Activated CD4-positive, alpha-beta memory T cell treated with anti-CD3 and anti-CD28 coated beads for 36 hours (primary cell): ENCODE results near the gene LYRM9. TPM values are rescaled to one million over a fixed set of nuclear protein-coding genes. Genes with fewer than 3 reads are reported as not detected.

Experiments used
- CTCF ChIA-PET: fragments of 350-600 bp; sonication (Branson Sonifier 250); formaldehyde crosslinking; loops from one replicate; lab custom pipeline; 2021; ENCODE audit warnings: antibody characterized with exemption, inconsistent platforms; lab: Charles Lee
- POLR2A ChIA-PET: fragments of 350-600 bp; sonication (Branson Sonifier 250); formaldehyde crosslinking; loops from one replicate; lab custom pipeline; 2021; ENCODE audit warnings: antibody characterized with exemption; lab: Charles Lee
- DNase-seq: peaks from one replicate; pipeline ENCODE4 v3.0.0-alpha.2; 2020
- H3K27ac Mint-ChIP-seq: one replicate; pipeline ENCODE4 v1.8.0; 2021; ENCODE audit warnings: mixed read lengths
- H3K27me3 Mint-ChIP-seq: one replicate; pipeline ENCODE4 v1.8.0; 2021; ENCODE audit warnings: mixed read lengths
- H3K36me3 Mint-ChIP-seq: one replicate; pipeline ENCODE4 v1.8.0; 2021; ENCODE audit warnings: mixed read lengths
- H3K4me1 Mint-ChIP-seq: one replicate; pipeline ENCODE4 v1.8.0; 2021; ENCODE audit warnings: low read depth, mixed read lengths
- H3K4me3 Mint-ChIP-seq: one replicate; pipeline ENCODE4 v1.8.0; 2021; ENCODE audit warnings: mild to moderate bottlenecking, mixed read lengths
- H3K9me3 Mint-ChIP-seq: one replicate; pipeline ENCODE4 v1.8.0; 2021; ENCODE audit warnings: mixed read lengths
- intact Hi-C: fragments of 100-400 bp; cut with micrococcal nuclease; formaldehyde crosslinking; loops from one replicate; pipeline ENCODE4 v1.15.1; 2023
- total RNA-seq, 2 experiments: library from RNA; stranded (reverse); gene quantifications; one replicate each; pipeline ENCODE4 v1.2.3, GENCODE V29; 2021

The LYRM9 gene
- total RNA-seq, 2 experiments from 2014 or later, result 5.7 to 6.8 TPM

- Mint-ChIP-seq H3K27me3 (peaks cover 19% of the 10 kb centered on the region), H3K4me3 (no peak overlapping the region), H3K27ac (no peak overlapping the region), H3K9me3 (no peaks in the 10 kb centered on the region), H3K4me1 (no peaks in the 10 kb centered on the region), H3K36me3 (no peaks in the 10 kb centered on the region)
- intact Hi-C loops, result no loop called here
- DNase-seq, result no peak
- ChIA-PET CTCF (no interaction called here), POLR2A (no interaction called here)
Observed at GRCh38 chr17:27904534-27905446, 11.6 kb upstream of the LYRM9 start.

DNA sequence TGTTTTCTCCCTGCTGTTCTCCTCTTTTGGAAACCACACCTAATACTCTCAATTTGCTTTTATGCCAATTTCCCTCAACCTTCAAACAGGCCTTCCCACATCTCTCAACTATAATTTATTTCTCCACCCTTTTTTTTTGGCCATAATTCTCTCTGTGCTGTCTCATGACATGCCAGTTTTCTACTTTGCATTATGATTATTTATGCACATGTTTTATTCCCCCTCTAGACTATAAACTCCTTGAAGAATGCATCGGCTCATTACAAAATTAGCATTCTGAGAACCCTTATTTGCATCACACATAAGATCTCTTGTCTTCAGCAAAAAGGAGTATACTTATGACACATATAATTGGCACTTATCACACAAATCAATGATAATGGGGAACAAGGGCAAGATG is 10.9 kb upstream of the LYRM9 start:
- intact Hi-C loops, result no loop called here
- H3K4me3 Mint-ChIP-seq, result no peak overlapping the region
- H3K27me3 Mint-ChIP-seq, result peaks cover 20% of the 10 kb centered on the region
- no peaks in the 10 kb centered on the region for H3K4me1 Mint-ChIP-seq
- DNase-seq, result no peak
- H3K27ac Mint-ChIP-seq, result no peak overlapping the region
- ChIA-PET POLR2A (no interaction called here), CTCF (no interaction called here)
- no peaks in the 10 kb centered on the region for H3K9me3 Mint-ChIP-seq
- H3K36me3 Mint-ChIP-seq, result no peaks in the 10 kb centered on the region

DNA sequence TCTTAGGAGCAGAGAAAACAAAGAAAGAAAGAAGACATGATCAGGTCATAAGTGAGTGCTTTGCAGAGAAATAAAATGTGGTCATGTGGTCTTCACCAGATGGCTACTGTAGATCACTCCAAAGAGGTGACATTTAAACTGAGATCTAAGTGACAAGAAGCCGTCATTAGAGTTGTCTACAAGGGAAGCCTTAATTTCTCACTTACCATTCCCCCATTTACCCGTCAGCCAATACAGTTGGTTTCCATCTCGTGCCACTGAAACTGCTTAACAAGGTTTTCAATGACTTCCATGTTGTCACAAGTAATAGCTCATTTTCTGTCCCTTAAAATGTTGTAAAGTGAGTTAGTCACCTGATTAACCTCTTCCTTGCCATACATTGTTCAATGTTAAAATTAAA is 6.4 kb upstream of the LYRM9 start:
- POLR2A ChIA-PET, result no interaction called here

GRCh38 chr17:27898096-27898495 is 4.9 kb upstream of the LYRM9 start:
- Mint-ChIP-seq H3K27me3 (peaks cover 21% of the 10 kb centered on the region), H3K4me3 (no peak overlapping the region), H3K27ac (no peak overlapping the region), H3K36me3 (no peaks in the 10 kb centered on the region), H3K9me3 (no peaks in the 10 kb centered on the region), H3K4me1 (peaks cover 7% of the 10 kb centered on the region)
- CTCF ChIA-PET, result interaction anchor here (1.3 kb wide), 1 partner anchor 18 kb away, joined by 3 read pairs; no protein-coding TSS in a partner anchor
- POLR2A ChIA-PET, result no interaction called here
- intact Hi-C loops, result no loop called here
- no peak for DNase-seq

More for the DNA sequence above, 6.4 kb upstream of the LYRM9 start:
- DNase-seq, result no peak
- CTCF ChIA-PET, result interaction anchor here (0.8 to 1.3 kb wide), 2 partner anchors 20 to 94 kb away, joined by 3 to 4 read pairs; no protein-coding TSS in a partner anchor
- Mint-ChIP-seq H3K4me3 (no peak overlapping the region), H3K36me3 (no peaks in the 10 kb centered on the region), H3K9me3 (no peaks in the 10 kb centered on the region), H3K27ac (no peak overlapping the region), H3K27me3 (peaks cover 20% of the 10 kb centered on the region), H3K4me1 (no peaks in the 10 kb centered on the region)
- intact Hi-C loops, result no loop called here

- CTCF ChIA-PET, result interaction anchor here (0.6 kb wide), 1 partner anchor 13 kb away, joined by 3 read pairs; no protein-coding TSS in a partner anchor
- peaks cover 12% of the 10 kb centered on the region for H3K4me1 Mint-ChIP-seq
- no peaks in the 10 kb centered on the region for H3K9me3 Mint-ChIP-seq
- intact Hi-C loops, result no loop called here
- H3K27me3 Mint-ChIP-seq, result peaks cover 17% of the 10 kb centered on the region
- no peaks in the 10 kb centered on the region for H3K36me3 Mint-ChIP-seq
- POLR2A ChIA-PET, result no interaction called here
- H3K27ac Mint-ChIP-seq, result no peak overlapping the region
- H3K4me3 Mint-ChIP-seq, result no peak overlapping the region
- no peak for DNase-seq
Observed at GRCh38 chr17:27896701-27897100, 3.5 kb upstream of the LYRM9 start.

DNA sequence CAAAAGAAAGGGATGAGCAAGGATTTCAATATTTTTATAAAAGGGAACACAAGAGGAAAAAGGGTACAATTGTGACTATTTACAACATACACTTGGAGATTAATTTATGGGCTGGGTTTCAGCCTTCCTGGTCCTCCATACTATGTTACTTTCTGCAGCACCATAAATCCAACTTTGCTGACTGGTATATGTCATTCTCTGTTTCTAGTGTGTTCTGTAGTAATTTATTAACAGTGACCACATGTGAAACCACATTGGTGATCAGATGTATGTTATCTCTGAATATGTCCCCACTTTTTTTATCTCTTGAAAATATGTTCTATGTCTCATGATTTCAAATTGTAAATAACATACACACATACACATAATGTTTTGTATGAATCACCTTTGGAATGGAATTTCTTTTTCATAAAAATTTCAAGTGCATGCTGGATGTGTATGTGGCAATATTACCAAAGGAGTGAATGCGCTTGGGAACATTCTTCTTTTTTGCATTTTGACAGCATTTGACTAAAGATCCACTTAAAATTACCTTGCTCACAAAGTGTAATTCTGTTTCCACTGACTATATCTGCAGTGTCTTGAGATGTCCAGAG is 2.9 kb upstream of the LYRM9 start:
- ChIA-PET POLR2A (no interaction called here), CTCF (no interaction called here)
- no peak for DNase-seq
- Mint-ChIP-seq H3K4me3 (no peak overlapping the region), H3K36me3 (no peaks in the 10 kb centered on the region), H3K9me3 (no peaks in the 10 kb centered on the region), H3K27ac (no peak overlapping the region), H3K27me3 (peaks cover 17% of the 10 kb centered on the region), H3K4me1 (peaks cover 12% of the 10 kb centered on the region)
- intact Hi-C loops, result no loop called here

- intact Hi-C loops, result no loop called here
- ChIA-PET POLR2A (no interaction called here), CTCF (interaction anchor here (0.7 to 5.8 kb wide), 4 partner anchors 15 to 1159 kb away, joined by 3 to 152 read pairs (median 44); no protein-coding TSS in a partner anchor)
- Mint-ChIP-seq H3K4me1 (peaks cover 12% of the 10 kb centered on the region), H3K36me3 (no peaks in the 10 kb centered on the region), H3K9me3 (no peaks in the 10 kb centered on the region), H3K27me3 (peaks cover 17% of the 10 kb centered on the region), H3K4me3 (no peak overlapping the region), H3K27ac (no peak overlapping the region)
- DNase-seq, result no peak
Observed at GRCh38 chr17:27895123-27895895, 2.1 kb upstream of the LYRM9 start.

DNA sequence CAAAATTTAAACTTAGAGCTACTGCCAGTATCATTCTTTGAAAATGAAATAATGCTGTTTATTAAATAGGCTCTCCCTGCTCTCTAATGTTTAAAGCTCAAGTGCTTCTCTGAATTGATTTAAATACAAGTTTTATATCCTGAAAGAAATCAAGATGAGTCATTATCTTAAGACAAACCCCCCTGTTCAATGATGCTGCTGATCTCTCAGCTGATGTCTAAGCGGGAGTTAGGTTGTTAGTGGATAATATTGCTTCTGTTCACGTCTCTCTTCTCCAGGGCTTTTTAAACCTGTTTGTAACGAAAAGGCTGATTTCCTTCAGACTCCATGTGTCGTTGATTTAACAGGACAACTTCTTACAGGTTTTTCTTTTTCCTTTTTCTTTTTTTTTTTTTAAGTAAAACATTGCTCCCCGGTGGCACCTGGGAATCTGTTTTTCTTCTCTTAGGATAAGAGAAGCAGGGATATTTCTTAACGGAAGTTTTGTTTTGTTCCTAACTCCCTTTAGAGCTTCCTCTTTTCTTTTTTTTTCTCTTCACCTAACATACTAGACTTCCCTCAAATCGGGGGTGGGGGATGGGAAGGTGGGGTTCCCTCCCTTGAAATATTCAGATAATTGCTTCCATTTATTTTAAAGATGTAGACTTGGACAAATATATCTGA is 807 bp upstream of the LYRM9 start:
- ChIA-PET CTCF (interaction anchor here (0.5 to 5.8 kb wide), 32 partner anchors 9 to 677 kb away, joined by 3 to 152 read pairs (median 4); partner anchors contain the start of gene NOS2), POLR2A (interaction anchor here (1.5 to 2.1 kb wide), 2 partner anchors 14 to 89 kb away, joined by 6 to 13 read pairs; no protein-coding TSS in a partner anchor)
- Mint-ChIP-seq H3K27ac (no peak overlapping the region), H3K4me3 (peak overlapping the region; percentile 24), H3K9me3 (no peaks in the 10 kb centered on the region), H3K4me1 (peaks cover 12% of the 10 kb centered on the region), H3K27me3 (peaks cover 15% of the 10 kb centered on the region), H3K36me3 (no peaks in the 10 kb centered on the region)
- intact Hi-C loops, result loop anchor here (1.0 kb wide), 2 partner anchors 89 to 357 kb away; no protein-coding TSS in a partner anchor
- no peak for DNase-seq

DNA sequence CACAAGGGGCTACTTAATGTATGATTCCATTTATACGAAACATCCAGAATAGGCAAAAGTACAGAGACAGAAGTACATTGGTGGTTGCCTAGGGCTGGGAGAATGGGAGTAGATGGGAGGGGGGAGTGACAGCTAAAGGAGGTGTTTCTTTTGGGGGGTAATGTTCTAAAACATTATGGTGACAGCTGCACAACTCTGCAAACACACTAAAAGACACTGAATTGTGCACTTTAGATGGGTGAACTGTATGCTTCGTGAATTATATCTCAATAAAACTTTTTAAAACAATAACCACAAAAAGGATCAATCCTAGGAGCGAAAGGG is 661 bp downstream of the LYRM9 start:
- H3K4me1 Mint-ChIP-seq, result peaks cover 12% of the 10 kb centered on the region
- POLR2A ChIA-PET, result interaction anchor here (1.3 to 2.1 kb wide), 4 partner anchors 9 to 87 kb away, joined by 4 to 13 read pairs (median 7); no protein-coding TSS in a partner anchor
- H3K9me3 Mint-ChIP-seq, result no peaks in the 10 kb centered on the region
- DNase-seq, result no peak
- H3K27me3 Mint-ChIP-seq, result peaks cover 14% of the 10 kb centered on the region
- H3K4me3 Mint-ChIP-seq, result peak overlapping the region; percentile 74
- H3K27ac Mint-ChIP-seq, result peak overlapping the region; percentile 36
- no peaks in the 10 kb centered on the region for H3K36me3 Mint-ChIP-seq
- CTCF ChIA-PET, result interaction anchor here (0.7 to 5.8 kb wide), 13 partner anchors 8 to 358 kb away, joined by 3 to 152 read pairs (median 5); partner anchors contain the start of gene NOS2
- intact Hi-C loops, result no loop called here

- Mint-ChIP-seq H3K9me3 (no peaks in the 10 kb centered on the region), H3K4me1 (peaks cover 12% of the 10 kb centered on the region), H3K4me3 (peak overlapping the region; percentile 74), H3K27ac (no peak overlapping the region), H3K36me3 (no peaks in the 10 kb centered on the region), H3K27me3 (peaks cover 10% of the 10 kb centered on the region)
- intact Hi-C loops, result no loop called here
- ChIA-PET CTCF (interaction anchor here (1.0 to 5.8 kb wide), 6 partner anchors 12 to 358 kb away, joined by 6 to 152 read pairs (median 24); partner anchors contain the start of gene NOS2), POLR2A (interaction anchor here (1.3 to 2.1 kb wide), 3 partner anchors 8 to 87 kb away, joined by 4 to 13 read pairs (median 8); no protein-coding TSS in a partner anchor)
- DNase-seq, result no peak
Observed at GRCh38 chr17:27891841-27892240, 1.3 kb downstream of the LYRM9 start.

DNA sequence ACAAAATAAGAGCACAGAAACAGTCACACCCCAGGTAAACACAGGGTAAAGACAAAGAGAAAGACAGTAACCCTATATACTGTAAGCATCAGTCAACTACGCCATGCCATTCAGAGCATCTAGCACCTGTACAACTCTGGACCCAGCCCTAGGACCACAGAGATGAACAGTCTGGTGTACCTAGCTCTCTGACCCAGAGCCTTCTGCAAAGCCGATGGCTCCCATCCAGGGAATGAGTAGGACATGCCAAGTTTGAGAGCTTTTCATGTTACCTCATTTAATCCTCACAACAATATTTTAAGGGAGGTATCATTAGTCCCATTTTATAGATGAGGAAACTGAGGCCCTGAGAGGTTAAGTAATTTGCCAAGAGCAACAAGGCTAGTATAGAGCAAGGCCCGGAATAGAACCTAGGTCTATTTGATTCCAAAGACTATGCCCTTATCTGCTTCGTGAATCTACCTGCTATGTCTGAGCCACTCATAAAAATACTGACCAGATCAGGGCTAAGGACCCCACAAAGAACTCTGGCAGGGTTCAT is 3.4 kb downstream of the LYRM9 start:
- peaks cover 15% of the 10 kb centered on the region for H3K4me1 Mint-ChIP-seq
- CTCF ChIA-PET, result interaction anchor here (0.9 to 5.8 kb wide), 5 partner anchors 10 to 235 kb away, joined by 3 to 152 read pairs (median 3); no protein-coding TSS in a partner anchor
- H3K9me3 Mint-ChIP-seq, result no peaks in the 10 kb centered on the region
- no peaks in the 10 kb centered on the region for H3K36me3 Mint-ChIP-seq
- peaks cover 2% of the 10 kb centered on the region for H3K27me3 Mint-ChIP-seq
- H3K4me3 Mint-ChIP-seq, result no peak overlapping the region
- H3K27ac Mint-ChIP-seq, result no peak overlapping the region
- POLR2A ChIA-PET, result no interaction called here
- DNase-seq, result no peak
- intact Hi-C loops, result no loop called here
